OCI-LY3 (cell line): Measurements from ENCODE around the gene DDX10.

Experiments used
- H2AFZ ChIP-seq: fragments of 200-600, 300-600 bp; shearing (Covaris generic); 2 replicates; pipeline ENCODE4 v1.6.0; 2014; ENCODE audit warnings: antibody characterized with exemption, low read depth, low read length
- H3K27ac ChIP-seq: fragments of 200-600, 300-600 bp; sonication (generic); 2 replicates; pipeline ENCODE4 v1.5.1; 2014; ENCODE audit warnings: mild to moderate bottlenecking, low read length, moderate library complexity, mixed read lengths
- H3K27me3 ChIP-seq: fragments of 200-600, 300-600 bp; sonication (generic); 2 replicates; pipeline ENCODE4 v1.6.1; 2014; ENCODE audit warnings: low read depth, low read length, mixed read lengths
- H3K36me3 ChIP-seq: fragments of 200-600, 300-600 bp; sonication (generic); replicated peaks from 2 replicates; pipeline ENCODE3; 2014; ENCODE audit warnings: low read depth, low read length, mixed read lengths
- H3K4me1 ChIP-seq: fragments of 300-600, 200-600 bp; sonication (generic); 2 replicates; pipeline ENCODE4 v1.6.1; 2014; ENCODE audit warnings: low read length, mixed read lengths
- H3K4me2 ChIP-seq: fragments of 200-600, 300-600 bp; sonication (generic); 2 replicates; pipeline ENCODE4 v1.6.1; 2014; ENCODE audit warnings: low read length, mixed read lengths
- H3K4me3 ChIP-seq: fragments of 300-600, 200-600 bp; sonication (generic); 2 replicates; pipeline ENCODE4 v1.5.1; 2014; ENCODE audit warnings: antibody characterized with exemption, mild to moderate bottlenecking, low read length, moderate library complexity
- H3K79me2 ChIP-seq: fragments of 300-600, 200-600 bp; shearing (Covaris generic); 2 replicates; pipeline ENCODE4 v1.6.1; 2014; ENCODE audit warnings: mild to moderate bottlenecking, low read length, mixed read lengths
- H3K9ac ChIP-seq: fragments of 300-600, 200-600 bp; shearing (Covaris generic); 2 replicates; pipeline ENCODE4 v1.6.0; 2014; ENCODE audit warnings: mild to moderate bottlenecking, low read length, moderate library complexity
- H3K9me3 ChIP-seq: fragments of 200-600, 300-600 bp; shearing (Covaris generic); 2 replicates; pipeline ENCODE4 v1.6.1; 2014; ENCODE audit warnings: low read length, mixed read lengths; ENCODE audit not compliant: insufficient read depth
- H4K20me1 ChIP-seq: fragments of 200-600, 300-600 bp; sonication (generic); 2 replicates; pipeline ENCODE4 v1.6.1; 2016; ENCODE audit warnings: low read length, mixed read lengths; ENCODE audit not compliant: insufficient read depth
- CTCF ChIP-seq: fragments of 200-600, 300-600 bp; sonication (generic); IDR thresholded peaks from 2 replicates; pipeline ENCODE4 v1.5.1; 2014; ENCODE audit warnings: antibody characterized with exemption, low read length, low read depth
- EZH2phosphoT487 ChIP-seq: fragments of 200-600 bp; shearing (Covaris generic); IDR thresholded peaks from 2 replicates; pipeline ENCODE4 v1.6.1; 2018; ENCODE audit warnings: antibody characterized with exemption, mixed run types, low read depth

Gene DDX10

GRCh38 chr11:108693852-108694251 is 29.0 kb downstream of the DDX10 start:
- no peaks in the 10 kb centered on the region for H3K9me3 ChIP-seq
- H4K20me1 ChIP-seq: no peaks in the 10 kb centered on the region
- H3K4me3 ChIP-seq: no peak overlapping the region
- no peak overlapping the region for H3K4me2 ChIP-seq
- no peak overlapping the region for H3K27ac ChIP-seq
- H3K9ac ChIP-seq: no peak overlapping the region
- H3K36me3 ChIP-seq: peaks cover 9% of the 10 kb centered on the region
- peaks cover 9% of the 10 kb centered on the region for H3K4me1 ChIP-seq
- H3K79me2 ChIP-seq: 0 out of 2 replicates have a peak, but pooled peaks cover 6% of the 10 kb centered on the region
- no peak overlapping the region for H2AFZ ChIP-seq
- H3K27me3 ChIP-seq: no peaks in the 10 kb centered on the region
- TF ChIP-seq CTCF (no peak), EZH2phosphoT487 (no peak)

- peaks cover 18% of the 10 kb centered on the region for H3K4me1 ChIP-seq
- H4K20me1 ChIP-seq: no peaks in the 10 kb centered on the region
- TF ChIP-seq CTCF: no peak
- no peak for TF ChIP-seq EZH2phosphoT487
- H3K9ac ChIP-seq: no peak overlapping the region
- H3K9me3 ChIP-seq: no peaks in the 10 kb centered on the region
- H3K4me3 ChIP-seq: no peak overlapping the region
- no peak overlapping the region for H3K4me2 ChIP-seq
- no peak overlapping the region for H3K27ac ChIP-seq
- H3K79me2 ChIP-seq: 0 out of 2 replicates have a peak, but pooled peaks cover 6% of the 10 kb centered on the region
- H3K36me3 ChIP-seq: peaks cover 10% of the 10 kb centered on the region
- no peaks in the 10 kb centered on the region for H3K27me3 ChIP-seq
- H2AFZ ChIP-seq: no peak overlapping the region
Observed at GRCh38 chr11:108694846-108695245, 30.0 kb downstream of the DDX10 start.

GRCh38 chr11:108697872-108698473 is 33.1 kb downstream of the DDX10 start:
- Histone ChIP-seq H3K36me3 (peaks cover 4% of the 10 kb centered on the region), H4K20me1 (no peaks in the 10 kb centered on the region), H3K79me2 (0 out of 2 replicates have a peak, but pooled peaks cover 6% of the 10 kb centered on the region), H3K4me1 (peaks cover 18% of the 10 kb centered on the region), H3K9ac (no peak overlapping the region), H3K4me2 (no peak overlapping the region), H3K4me3 (no peak overlapping the region), H3K27me3 (no peaks in the 10 kb centered on the region), H2AFZ (no peak overlapping the region), H3K27ac (no peak overlapping the region), H3K9me3 (no peaks in the 10 kb centered on the region)
- TF ChIP-seq CTCF: peak; percentile 76
- no peak for TF ChIP-seq EZH2phosphoT487

GRCh38 chr11:108698844-108699642 is 34.2 kb downstream of the DDX10 start:
- peak overlapping the region; percentile 6; the same call in 1 of the 2 replicates for H3K4me2 ChIP-seq
- peaks cover 4% of the 10 kb centered on the region for H3K36me3 ChIP-seq
- 0 out of 2 replicates have a peak, but pooled peaks cover 6% of the 10 kb centered on the region for H3K79me2 ChIP-seq
- no peak overlapping the region for H2AFZ ChIP-seq
- no peak overlapping the region for H3K27ac ChIP-seq
- peaks cover 18% of the 10 kb centered on the region for H3K4me1 ChIP-seq
- H3K9ac ChIP-seq: no peak overlapping the region
- H3K9me3 ChIP-seq: no peaks in the 10 kb centered on the region
- TF ChIP-seq CTCF: no peak
- TF ChIP-seq EZH2phosphoT487: no peak
- no peaks in the 10 kb centered on the region for H3K27me3 ChIP-seq
- H3K4me3 ChIP-seq: no peak overlapping the region
- H4K20me1 ChIP-seq: no peaks in the 10 kb centered on the region
